AG04450 (cell line): ENCODE data around the gene PPY. TPM values are rescaled to one million over a fixed set of nuclear protein-coding genes. Genes with fewer than 3 reads are reported as not detected.
"Not testable (repeated sequence)": the region's sequence is repeated elsewhere in the genome, so short reads cannot be mapped to it uniquely, and the experiment has no call there.

Experiments used
- CTCF ChIA-PET: fragments of 300-600, 350-600 bp; formaldehyde crosslinking; extraction: SDS; loops from one replicate; lab custom pipeline; 2022; ENCODE audit warnings: antibody characterized with exemption, inconsistent platforms; lab: Charles Lee
- POLR2A ChIA-PET: fragments of 350-600 bp; formaldehyde crosslinking; extraction: SDS; loops from one replicate; lab custom pipeline; 2021; ENCODE audit warnings: antibody characterized with exemption, inconsistent platforms; lab: Yijun Ruan, JAX
- DNase-seq: peaks from one replicate; pipeline ENCODE4 v3.0.0-alpha.2; 2011; ENCODE audit warnings: low read depth, low spot score
- H3K27ac ChIP-seq: one replicate; pipeline ENCODE4 v1.5.1; 2012; ENCODE audit warnings: low read depth, low read length, control low read depth
- H3K27me3 ChIP-seq: one replicate; pipeline ENCODE4 v1.6.0; 2012; ENCODE audit warnings: low read length; ENCODE audit not compliant: control insufficient read depth, insufficient read depth
- H3K4me3 ChIP-seq: 2 replicates; pipeline ENCODE4 v1.5.1; 2011; ENCODE audit warnings: mild to moderate bottlenecking, low read depth, low read length, control low read depth
- H3K9me3 ChIP-seq: 2 replicates; pipeline ENCODE4 v1.5.1; 2012; ENCODE audit warnings: low read length; ENCODE audit not compliant: control insufficient read depth, insufficient read depth
- CTCF ChIP-seq: IDR thresholded peaks from 2 replicates; pipeline ENCODE4 v1.5.1; 2011; ENCODE audit warnings: low read depth, low read length, control low read depth, inconsistent platforms
- polyA plus RNA-seq: library from polyadenylated mRNA; depleted of rRNA; stranded (reverse); fragments of >200 nt; gene quantifications from 2 replicates; pipeline ENCODE4 v1.2.3, GENCODE V29; 2011

PPY gene
- polyA plus RNA-seq, 1 experiment: not detected

GRCh38 chr17:43928609-43929008 lies 13.7 kb downstream of the PPY start:
- Histone ChIP-seq H3K9me3 (no peaks in the 10 kb centered on the region; the same call in 1 of the 2 replicates), H3K27me3 (peaks cover 77% of the 10 kb centered on the region), H3K27ac (no peak overlapping the region), H3K4me3 (no peak overlapping the region)
- no peak for DNase-seq
- POLR2A ChIA-PET: no interaction called here
- TF ChIP-seq CTCF: no peak
- CTCF ChIA-PET: interaction anchor here (0.6 to 1.4 kb wide), 5 partner anchors 12 to 293 kb away, joined by 3 to 8 read pairs (median 4); partner anchors contain the start of gene MPP2

GRCh38 chr17:43927929-43928328 lies 14.3 kb downstream of the PPY start:
- H3K4me3 ChIP-seq, DNase-seq, POLR2A ChIA-PET, H3K27ac ChIP-seq, H3K9me3 ChIP-seq: not testable (repeated sequence)
- CTCF ChIA-PET: interaction anchor here (0.6 to 1.4 kb wide), 4 partner anchors 13 to 66 kb away, joined by 3 to 8 read pairs (median 4); partner anchors contain the start of gene MPP2
- H3K27me3 ChIP-seq: peaks cover 80% of the 10 kb centered on the region

GRCh38 chr17:43927060-43927864 lies 15.0 kb downstream of the PPY start:
- Histone ChIP-seq H3K4me3 (no peak overlapping the region), H3K27me3 (peaks cover 76% of the 10 kb centered on the region), H3K9me3 (no peaks in the 10 kb centered on the region; the same call in 1 of the 2 replicates), H3K27ac (no peak overlapping the region)
- DNase-seq: no peak
- TF ChIP-seq CTCF: no peak
- CTCF ChIA-PET: interaction anchor here (0.8 kb wide), 1 partner anchor 10 kb away, joined by 4 read pairs; no protein-coding TSS in a partner anchor
- POLR2A ChIA-PET: no interaction called here

GRCh38 chr17:43924558-43924957 lies 17.7 kb downstream of the PPY start:
- no peak for TF ChIP-seq CTCF
- POLR2A ChIA-PET: no interaction called here

GRCh38 chr17:43920500-43921095 lies 21.7 kb downstream of the PPY start:
- no peak for TF ChIP-seq CTCF
- CTCF ChIA-PET: no interaction called here
- Histone ChIP-seq H3K27ac (no peak overlapping the region), H3K4me3 (no peak overlapping the region), H3K27me3 (peaks cover 62% of the 10 kb centered on the region), H3K9me3 (peaks cover 6% of the 10 kb centered on the region; the same call in 1 of the 2 replicates)
- DNase-seq: no peak
- POLR2A ChIA-PET: no interaction called here

More at GRCh38 chr17:43924558-43924957, 17.7 kb downstream of the PPY start:
- CTCF ChIA-PET: interaction anchor here (1.2 to 3.5 kb wide), 4 partner anchors 13 to 46 kb away, joined by 3 to 25 read pairs (median 8); no protein-coding TSS in a partner anchor
- no peak overlapping the region for H3K27ac ChIP-seq
- no peaks in the 10 kb centered on the region; the same call in 1 of the 2 replicates for H3K9me3 ChIP-seq
- no peak for DNase-seq
- no peak overlapping the region for H3K4me3 ChIP-seq
- peaks cover 65% of the 10 kb centered on the region for H3K27me3 ChIP-seq
